Osteoblast (primary cell): ENCODE measurements around the gene CLEC1B. TPM values are rescaled to one million over a fixed set of nuclear protein-coding genes. Genes with fewer than 3 reads are reported as not detected.
A peak's percentile ranks its signal among the peaks of the same experiment; 100 is the strongest.

Source experiments
- DNase-seq: peaks from one replicate; pipeline ENCODE4 v3.0.0; 2011; ENCODE audit warnings: low spot score, mixed read lengths; ENCODE audit not compliant: insufficient read length; ENCODE audit errors: missing footprints
- H2AFZ ChIP-seq: 2 replicates; pipeline ENCODE4 v1.6.0; 2011; ENCODE audit warnings: mild to moderate bottlenecking, low read length
- H3K27ac ChIP-seq: 2 replicates; pipeline ENCODE4 v1.5.1; 2011; ENCODE audit warnings: mild to moderate bottlenecking, low read depth, low read length, moderate library complexity
- H3K27me3 ChIP-seq: 2 replicates; pipeline ENCODE4 v1.6.0; 2012; ENCODE audit warnings: mild to moderate bottlenecking, control low read depth, inconsistent platforms, low read length, moderate library complexity; ENCODE audit not compliant: insufficient read depth
- H3K36me3 ChIP-seq: 2 replicates; pipeline ENCODE4 v1.5.1; 2011; ENCODE audit warnings: mild to moderate bottlenecking, low read length, control low read depth, moderate library complexity; ENCODE audit not compliant: insufficient read depth
- H3K4me1 ChIP-seq: 2 replicates; pipeline ENCODE4 v1.5.1; 2011; ENCODE audit warnings: mild to moderate bottlenecking, low read length, control low read depth, moderate library complexity; ENCODE audit not compliant: insufficient read depth
- H3K4me2 ChIP-seq: 2 replicates; pipeline ENCODE4 v1.6.0; 2011; ENCODE audit warnings: mild to moderate bottlenecking, low read length; ENCODE audit not compliant: insufficient read depth
- H3K4me3 ChIP-seq: fragments of 200-600 bp; sonication (generic); 3 replicates; pipeline ENCODE4 v1.5.1; 2012; ENCODE audit warnings: mild to moderate bottlenecking, low read length, inconsistent platforms; ENCODE audit not compliant: insufficient read depth
- H3K79me2 ChIP-seq: 2 replicates; pipeline ENCODE4 v1.6.0; 2012; ENCODE audit warnings: mild to moderate bottlenecking, low read length, control low read depth, inconsistent platforms; ENCODE audit not compliant: insufficient read depth
- H3K9me3 ChIP-seq: 2 replicates; pipeline ENCODE4 v1.5.1; 2011; ENCODE audit warnings: low read depth, low read length, control low read depth
- H4K20me1 ChIP-seq: 2 replicates; pipeline ENCODE4 v1.6.0; 2012; ENCODE audit warnings: mild to moderate bottlenecking, low read length, control low read depth; ENCODE audit not compliant: insufficient read depth
- CTCF ChIP-seq: IDR thresholded peaks from 2 replicates; pipeline ENCODE4 v1.5.1; 2011; ENCODE audit warnings: mild to moderate bottlenecking, low read depth, low read length, moderate library complexity; ENCODE audit errors: extremely low read depth
- total RNA-seq: library from RNA; depleted of rRNA; stranded (reverse); fragments of >200 nt; gene quantifications from 2 replicates; pipeline ENCODE4 v1.2.3, GENCODE V29; 2012

Gene CLEC1B
- total RNA-seq, 1 donor = not detected

- Histone ChIP-seq H3K4me3 (no peak overlapping the region), H3K4me1 (no peaks in the 10 kb centered on the region), H3K27ac (no peak overlapping the region), H3K4me2 (no peak overlapping the region), H2AFZ (no peak overlapping the region), H3K79me2 (no peaks in the 10 kb centered on the region), H3K36me3 (no peaks in the 10 kb centered on the region), H3K9me3 (no peaks in the 10 kb centered on the region), H4K20me1 (no peaks in the 10 kb centered on the region), H3K27me3 (no peaks in the 10 kb centered on the region)
- TF ChIP-seq CTCF = no peak
- peak; percentile 43 for DNase-seq
Observed at GRCh38 chr12:10001171-10001776, 2.4 kb upstream of the CLEC1B start.

- Histone ChIP-seq H3K36me3 (no peaks in the 10 kb centered on the region), H3K4me2 (no peak overlapping the region), H4K20me1 (no peaks in the 10 kb centered on the region), H2AFZ (no peak overlapping the region), H3K79me2 (no peaks in the 10 kb centered on the region), H3K27ac (no peak overlapping the region), H3K4me3 (no peak overlapping the region), H3K4me1 (no peaks in the 10 kb centered on the region), H3K9me3 (no peaks in the 10 kb centered on the region), H3K27me3 (no peaks in the 10 kb centered on the region)
- no peak for DNase-seq
- no peak for TF ChIP-seq CTCF
Observed at GRCh38 chr12:9992296-9992695, 6.6 kb downstream of the CLEC1B start.

- no peak for DNase-seq
- H3K79me2 ChIP-seq = no peaks in the 10 kb centered on the region
- H3K4me3 ChIP-seq = no peak overlapping the region
- no peak overlapping the region for H3K4me2 ChIP-seq
- no peaks in the 10 kb centered on the region for H3K4me1 ChIP-seq
- no peak overlapping the region for H2AFZ ChIP-seq
- H3K27ac ChIP-seq = no peak overlapping the region
- no peaks in the 10 kb centered on the region for H3K9me3 ChIP-seq
- TF ChIP-seq CTCF = no peak
- H3K36me3 ChIP-seq = no peaks in the 10 kb centered on the region
- no peaks in the 10 kb centered on the region for H4K20me1 ChIP-seq
- H3K27me3 ChIP-seq = no peaks in the 10 kb centered on the region
Observed at GRCh38 chr12:9991876-9992275, 7.0 kb downstream of the CLEC1B start.

GRCh38 chr12:9980126-9980525, 18.8 kb downstream of the CLEC1B start:
- no peak for DNase-seq
- Histone ChIP-seq H3K27me3 (no peaks in the 10 kb centered on the region), H2AFZ (no peak overlapping the region), H3K36me3 (no peaks in the 10 kb centered on the region), H4K20me1 (no peaks in the 10 kb centered on the region), H3K4me2 (no peak overlapping the region), H3K9me3 (no peaks in the 10 kb centered on the region), H3K4me3 (no peak overlapping the region), H3K4me1 (no peaks in the 10 kb centered on the region), H3K79me2 (no peaks in the 10 kb centered on the region), H3K27ac (no peak overlapping the region)
- no peak for TF ChIP-seq CTCF
